CD4-positive, alpha-beta T cell (primary cell): ENCODE results near the gene VPS36. TPM values are rescaled to one million over a fixed set of nuclear protein-coding genes. Genes with fewer than 3 reads are reported as not detected.

Experiments used
- ATAC-seq: fragments of 200-7000 bp; cut with Tn5 transposase; one replicate; pipeline ENCODE4 v1.10.0; 2022; ENCODE audit warnings: mild to moderate bottlenecking; ENCODE audit not compliant: poor library complexity
- CTCF ChIA-PET: fragments of 350-600 bp; sonication (Branson Sonifier 250); formaldehyde crosslinking; loops from one replicate; lab custom pipeline; 2021; ENCODE audit warnings: antibody characterized with exemption, inconsistent platforms; lab: Charles Lee
- POLR2A ChIA-PET: fragments of 350-600 bp; sonication (Branson Sonifier 250); formaldehyde crosslinking; loops from one replicate; lab custom pipeline; 2021; ENCODE audit warnings: antibody characterized with exemption, inconsistent platforms; lab: Charles Lee
- DNase-seq, 14 experiments: peaks; one replicate each; pipeline ENCODE4 v3.0.0-alpha.2; 2013 to 2020; ENCODE audit warnings: mixed read lengths in 2 of 14
- H3K27ac ChIP-seq, 2 donors: one replicate each; pipeline versions ENCODE4 v1.5.1 to v1.7.0; 2013; ENCODE audit warnings: low read length in 2 of 2, low read depth in 1 of 2, mild to moderate bottlenecking in 1 of 2
- H3K27me3 ChIP-seq, 2 experiments: 1 replicate in 1 of 2; 2 replicates in 1 of 2; pipeline versions ENCODE4 v1.6.1 to v1.7.0; 2013; ENCODE audit warnings: low read length in 2 of 2, control low read depth in 1 of 2, mild to moderate bottlenecking in 1 of 2, moderate library complexity in 1 of 2; ENCODE audit not compliant: insufficient read depth in 2 of 2, control insufficient read depth in 1 of 2
- H3K36me3 ChIP-seq: one replicate; pipeline ENCODE4 v1.6.1; 2013; ENCODE audit warnings: low read length, control low read depth; ENCODE audit not compliant: insufficient read depth
- H3K4me1 ChIP-seq: one replicate; pipeline ENCODE4 v1.6.1; 2013; ENCODE audit warnings: low read length, control low read depth; ENCODE audit not compliant: insufficient read depth
- H3K4me3 ChIP-seq: one replicate; pipeline ENCODE4 v1.5.1; 2013; ENCODE audit warnings: mild to moderate bottlenecking, low read length, moderate library complexity
- H3K9me3 ChIP-seq, 2 experiments: 1 replicate in 1 of 2; 2 replicates in 1 of 2; pipeline versions ENCODE4 v1.6.1 to v1.7.0; 2013; ENCODE audit warnings: low read length in 2 of 2, mild to moderate bottlenecking in 2 of 2, control low read depth in 1 of 2, moderate library complexity in 1 of 2; ENCODE audit not compliant: control insufficient read depth in 1 of 2, insufficient read depth in 1 of 2
- H3K27ac Mint-ChIP-seq: one replicate; pipeline ENCODE4 v1.8.0; 2020; ENCODE audit warnings: mixed read lengths
- H3K27me3 Mint-ChIP-seq: one replicate; pipeline ENCODE4 v1.8.0; 2021; ENCODE audit warnings: mixed read lengths
- H3K36me3 Mint-ChIP-seq: one replicate; pipeline ENCODE4 v1.8.0; 2021; ENCODE audit warnings: low read depth, mixed read lengths
- H3K4me1 Mint-ChIP-seq: one replicate; pipeline ENCODE4 v1.8.0; 2021; ENCODE audit warnings: low read depth, mixed read lengths
- H3K4me3 Mint-ChIP-seq: one replicate; pipeline ENCODE4 v1.8.0; 2020; ENCODE audit warnings: mild to moderate bottlenecking, mixed read lengths
- H3K9me3 Mint-ChIP-seq: one replicate; pipeline ENCODE4 v1.8.0; 2020; ENCODE audit warnings: mixed read lengths
- CTCF ChIP-seq: fragments of 200-600 bp; IDR thresholded peaks from one replicate; pipeline ENCODE4 v1.8.0; 2022; ENCODE audit warnings: antibody characterized with exemption, mild to moderate bottlenecking
- intact Hi-C, 2 experiments: fragments of 100-400 bp; cut with DNase I in 1 of 2; cut with micrococcal nuclease in 1 of 2; formaldehyde crosslinking; loops; one replicate each; pipeline versions ENCODE4 v1.15.1 to v1.9.0; 2023 to 2025; cut with DNase I, micrococcal nuclease
- total RNA-seq, 174 experiments: library from RNA in 2 of 174; stranded (reverse) in 2 of 174; gene quantifications; one replicate each; pipeline ENCODE4 v1.2.3 and lab custom pipeline; 2021 to 2026

VPS36 gene
- total RNA-seq, 2 experiments from 2014 or later: 29.9 to 31.0 TPM

- Histone ChIP-seq H3K4me3 (no peak overlapping the region), H3K9me3 (no peaks in the 10 kb centered on the region), H3K27ac (no peak overlapping the region), H3K36me3 (peaks cover 46% of the 10 kb centered on the region), H3K27me3 (no peaks in the 10 kb centered on the region), H3K4me1 (no peaks in the 10 kb centered on the region)
- ChIA-PET POLR2A (no interaction called here), CTCF (interaction anchor here (2.5 kb wide), 1 partner anchor 35 kb away, joined by 8 read pairs; the partner anchor contains the start of gene VPS36)
- no peak for DNase-seq
- no peaks in the 10 kb centered on the region for H3K9me3 Mint-ChIP-seq
- H3K36me3 Mint-ChIP-seq: peaks cover 74% of the 10 kb centered on the region
- no peak for TF ChIP-seq CTCF
- intact Hi-C loops: loop anchor here in 1 of 2 experiments (10.0 kb wide), 1 partner anchor 670 kb away; no protein-coding TSS in a partner anchor
- no peak overlapping the region for H3K4me3 Mint-ChIP-seq
- H3K27ac Mint-ChIP-seq: no peak overlapping the region
- H3K27me3 Mint-ChIP-seq: no peaks in the 10 kb centered on the region
- H3K4me1 Mint-ChIP-seq: no peaks in the 10 kb centered on the region
- no peak for ATAC-seq
Measured at GRCh38 chr13:52414963-52415362, 35.5 kb downstream of the VPS36 start.

GRCh38 chr13:52414051-52414450, 36.4 kb downstream of the VPS36 start:
- TF ChIP-seq CTCF: no peak
- Mint-ChIP-seq H3K27ac (no peak overlapping the region), H3K4me3 (no peak overlapping the region), H3K27me3 (no peaks in the 10 kb centered on the region), H3K9me3 (no peaks in the 10 kb centered on the region), H3K4me1 (no peaks in the 10 kb centered on the region), H3K36me3 (peaks cover 65% of the 10 kb centered on the region)
- H3K4me1 ChIP-seq: no peaks in the 10 kb centered on the region
- H3K27me3 ChIP-seq: no peaks in the 10 kb centered on the region
- H3K27ac ChIP-seq: no peak overlapping the region
- H3K4me3 ChIP-seq: no peak overlapping the region
- H3K9me3 ChIP-seq: no peaks in the 10 kb centered on the region
- peaks cover 46% of the 10 kb centered on the region for H3K36me3 ChIP-seq
- ChIA-PET CTCF (no interaction called here), POLR2A (no interaction called here)
- intact Hi-C loops: loop anchor here in 1 of 2 experiments (10.0 kb wide), 1 partner anchor 669 kb away; no protein-coding TSS in a partner anchor
- ATAC-seq (no peak), DNase-seq (no peak)

- peaks cover 52% of the 10 kb centered on the region for H3K36me3 Mint-ChIP-seq
- peaks cover 40% of the 10 kb centered on the region for H3K36me3 ChIP-seq
- POLR2A ChIA-PET: no interaction called here
- ATAC-seq: no peak
- no peaks in the 10 kb centered on the region for H3K4me1 ChIP-seq
- CTCF ChIA-PET: no interaction called here
- peaks cover 0 to 12% of the 10 kb centered on the region in 2 experiments for H3K9me3 ChIP-seq
- DNase-seq: no peak
- H3K27ac ChIP-seq: no peak overlapping the region
- H3K4me3 ChIP-seq: no peak overlapping the region
- H3K4me3 Mint-ChIP-seq: no peak overlapping the region
- TF ChIP-seq CTCF: no peak
- intact Hi-C loops: loop anchor here in 1 of 2 experiments (10.0 kb wide), 1 partner anchor 667 kb away; no protein-coding TSS in a partner anchor
- no peaks in the 10 kb centered on the region for H3K27me3 ChIP-seq
- no peaks in the 10 kb centered on the region for H3K9me3 Mint-ChIP-seq
- no peaks in the 10 kb centered on the region for H3K27me3 Mint-ChIP-seq
- no peaks in the 10 kb centered on the region for H3K4me1 Mint-ChIP-seq
- H3K27ac Mint-ChIP-seq: no peak overlapping the region
Measured at GRCh38 chr13:52412128-52412527, 38.3 kb downstream of the VPS36 start.
